ENCODE results near the gene ALK.

- no peak for TF ChIP-seq CTCF (IDR thresholded peaks at IDR 0.05)
- TF ChIP-seq POLR2A (IDR thresholded peaks at IDR 0.05; ENCODE audit: low read depth): no peak
These were observed 697.3 kb downstream of the ALK start for GRCh38 chr2:29223851-29224692.

Data from esophagus muscularis mucosa (tissue), 3 donors.